ENCODE results near the gene CELSR2. TPM values are rescaled to one million over a fixed set of nuclear protein-coding genes. Genes with fewer than 3 reads are reported as not detected.
A peak's percentile ranks its signal among the peaks of the same experiment; 100 is the strongest.

CELSR2 gene
- total RNA-seq, 3 donors from 2014 or later: 1.3 to 19.5 (median 13.8) TPM

DNA sequence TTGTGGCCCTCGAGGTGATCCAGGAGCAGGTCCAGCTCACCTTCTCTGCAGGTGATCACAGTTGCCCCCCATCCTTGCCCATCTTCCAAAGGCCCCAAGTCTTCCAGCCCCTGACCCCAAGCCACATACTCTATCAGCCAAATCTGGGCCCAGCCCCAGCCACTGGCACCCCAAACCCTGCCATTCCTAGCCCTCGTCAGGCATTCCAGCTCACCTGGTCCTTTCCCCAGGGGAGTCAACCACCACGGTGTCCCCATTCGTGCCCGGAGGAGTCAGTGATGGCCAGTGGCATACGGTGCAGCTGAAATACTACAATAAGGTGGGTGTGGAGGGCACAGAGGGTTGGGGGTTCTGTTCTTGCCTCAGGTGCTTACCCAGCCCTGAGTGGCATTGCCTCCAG, 12.2 kb downstream of the CELSR2 start:
- intact Hi-C loops (cut with DNase I; ENCODE audit: low total_unique reads): loop anchor here (10.0 kb wide), 1 partner anchor 143 kb away; no protein-coding TSS in a partner anchor
- TF ChIP-seq POLR2A (IDR thresholded peaks at IDR 0.05) (no peak), POLR2AphosphoS5 (IDR thresholded peaks at IDR 0.05) (no peak)
- TF ChIP-seq, protein P1, sequence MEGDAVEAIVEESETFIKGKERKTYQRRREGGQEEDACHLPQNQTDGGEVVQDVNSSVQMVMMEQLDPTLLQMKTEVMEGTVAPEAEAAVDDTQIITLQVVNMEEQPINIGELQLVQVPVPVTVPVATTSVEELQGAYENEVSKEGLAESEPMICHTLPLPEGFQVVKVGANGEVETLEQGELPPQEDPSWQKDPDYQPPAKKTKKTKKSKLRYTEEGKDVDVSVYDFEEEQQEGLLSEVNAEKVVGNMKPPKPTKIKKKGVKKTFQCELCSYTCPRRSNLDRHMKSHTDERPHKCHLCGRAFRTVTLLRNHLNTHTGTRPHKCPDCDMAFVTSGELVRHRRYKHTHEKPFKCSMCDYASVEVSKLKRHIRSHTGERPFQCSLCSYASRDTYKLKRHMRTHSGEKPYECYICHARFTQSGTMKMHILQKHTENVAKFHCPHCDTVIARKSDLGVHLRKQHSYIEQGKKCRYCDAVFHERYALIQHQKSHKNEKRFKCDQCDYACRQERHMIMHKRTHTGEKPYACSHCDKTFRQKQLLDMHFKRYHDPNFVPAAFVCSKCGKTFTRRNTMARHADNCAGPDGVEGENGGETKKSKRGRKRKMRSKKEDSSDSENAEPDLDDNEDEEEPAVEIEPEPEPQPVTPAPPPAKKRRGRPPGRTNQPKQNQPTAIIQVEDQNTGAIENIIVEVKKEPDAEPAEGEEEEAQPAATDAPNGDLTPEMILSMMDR (IDR thresholded peaks at IDR 0.05): no peak

DNA sequence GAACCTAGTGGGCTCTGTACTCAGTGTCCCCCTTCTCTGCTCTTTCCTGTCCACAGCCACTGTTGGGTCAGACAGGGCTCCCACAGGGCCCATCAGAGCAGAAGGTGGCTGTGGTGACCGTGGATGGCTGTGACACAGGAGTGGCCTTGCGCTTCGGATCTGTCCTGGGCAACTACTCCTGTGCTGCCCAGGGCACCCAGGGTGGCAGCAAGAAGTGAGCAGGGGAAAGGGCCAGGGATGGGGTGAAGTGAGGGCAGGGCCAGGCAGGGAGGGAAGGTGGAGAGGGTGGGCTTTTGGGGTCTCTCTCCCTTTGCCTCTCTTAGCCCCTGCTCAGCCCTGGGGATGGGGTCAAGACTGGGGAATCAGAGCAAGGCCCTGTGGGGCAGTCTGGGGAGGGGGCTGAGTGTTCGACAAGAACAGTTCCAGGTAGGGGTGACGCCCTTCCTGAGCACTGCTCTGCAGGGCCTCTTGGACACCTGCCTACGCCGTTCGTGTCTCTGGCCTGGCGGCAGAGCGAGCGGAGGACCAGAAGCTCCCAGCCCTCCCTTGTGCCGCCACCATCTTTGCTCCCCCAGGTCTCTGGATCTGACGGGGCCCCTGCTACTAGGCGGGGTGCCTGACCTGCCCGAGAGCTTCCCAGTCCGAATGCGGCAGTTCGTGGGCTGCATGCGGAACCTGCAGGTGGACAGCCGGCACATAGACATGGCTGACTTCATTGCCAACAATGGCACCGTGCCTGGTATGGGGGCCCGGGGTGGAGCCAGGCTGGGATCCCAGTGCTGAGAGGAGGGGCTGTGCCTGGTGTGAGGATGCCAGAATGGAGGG, 13.1 kb downstream of the CELSR2 start:
- TF ChIP-seq POLR2AphosphoS5 (IDR thresholded peaks at IDR 0.05) (no peak), POLR2A (IDR thresholded peaks at IDR 0.05) (no peak)
- TF ChIP-seq, protein P1 (IDR thresholded peaks at IDR 0.05): no peak
- intact Hi-C loops (cut with DNase I; ENCODE audit: low total_unique reads): loop anchor here (10.0 kb wide), 1 partner anchor 142 kb away; no protein-coding TSS in a partner anchor
- H3K27ac ChIP-seq: peak overlapping the region; percentile 77 to 83
- H3K27me3 ChIP-seq: no peaks in the 10 kb centered on the region
- no peaks in the 10 kb centered on the region for H3K36me3 ChIP-seq
- no peak for DNase-seq (ENCODE audit: low spot score in 2 of 2)
- no peaks in the 10 kb centered on the region for H3K9me3 ChIP-seq
- no peaks in the 10 kb centered on the region for H3K4me1 ChIP-seq
- H3K4me3 ChIP-seq: no peak overlapping the region

More for the DNA sequence above, 12.2 kb downstream of the CELSR2 start:
- Histone ChIP-seq H3K27me3 (no peaks in the 10 kb centered on the region), H3K4me3 (no peak overlapping the region), H3K9me3 (no peaks in the 10 kb centered on the region), H3K36me3 (no peaks in the 10 kb centered on the region), H3K4me1 (no peaks in the 10 kb centered on the region), H3K27ac (no peak overlapping the region)
- DNase-seq (ENCODE audit: low spot score in 2 of 2): no peak

DNA sequence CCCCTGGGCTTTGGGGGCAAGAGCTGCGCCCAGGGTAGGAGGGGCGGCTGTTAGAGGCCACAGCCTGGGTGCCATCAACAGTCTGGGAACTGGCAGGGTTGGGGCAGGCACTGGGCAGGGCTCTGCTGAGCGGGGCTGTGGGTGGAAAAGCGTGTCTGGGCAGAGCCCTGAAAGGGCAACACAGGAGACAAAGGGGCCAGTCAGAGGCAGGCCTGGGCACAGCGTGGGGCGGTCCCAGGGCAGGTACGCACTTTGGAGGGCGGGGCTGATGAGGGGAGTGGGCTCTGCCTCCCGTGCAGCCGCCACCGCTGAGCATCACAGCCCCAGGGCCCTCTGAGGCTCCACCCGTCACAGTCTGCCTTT, 13.9 kb downstream of the CELSR2 start:
- no peak for DNase-seq (ENCODE audit: low spot score in 2 of 2)
- Histone ChIP-seq H3K27me3 (no peaks in the 10 kb centered on the region), H3K27ac (peak overlapping the region; percentile 77 to 83), H3K4me3 (no peak overlapping the region), H3K36me3 (no peaks in the 10 kb centered on the region), H3K4me1 (no peaks in the 10 kb centered on the region), H3K9me3 (no peaks in the 10 kb centered on the region)
- intact Hi-C loops (cut with DNase I; ENCODE audit: low total_unique reads): loop anchor here (10.0 kb wide), 1 partner anchor 142 kb away; no protein-coding TSS in a partner anchor
- TF ChIP-seq POLR2A (IDR thresholded peaks at IDR 0.05) (no peak), POLR2AphosphoS5 (IDR thresholded peaks at IDR 0.05) (no peak)
- TF ChIP-seq, protein P1 (IDR thresholded peaks at IDR 0.05): no peak

DNA sequence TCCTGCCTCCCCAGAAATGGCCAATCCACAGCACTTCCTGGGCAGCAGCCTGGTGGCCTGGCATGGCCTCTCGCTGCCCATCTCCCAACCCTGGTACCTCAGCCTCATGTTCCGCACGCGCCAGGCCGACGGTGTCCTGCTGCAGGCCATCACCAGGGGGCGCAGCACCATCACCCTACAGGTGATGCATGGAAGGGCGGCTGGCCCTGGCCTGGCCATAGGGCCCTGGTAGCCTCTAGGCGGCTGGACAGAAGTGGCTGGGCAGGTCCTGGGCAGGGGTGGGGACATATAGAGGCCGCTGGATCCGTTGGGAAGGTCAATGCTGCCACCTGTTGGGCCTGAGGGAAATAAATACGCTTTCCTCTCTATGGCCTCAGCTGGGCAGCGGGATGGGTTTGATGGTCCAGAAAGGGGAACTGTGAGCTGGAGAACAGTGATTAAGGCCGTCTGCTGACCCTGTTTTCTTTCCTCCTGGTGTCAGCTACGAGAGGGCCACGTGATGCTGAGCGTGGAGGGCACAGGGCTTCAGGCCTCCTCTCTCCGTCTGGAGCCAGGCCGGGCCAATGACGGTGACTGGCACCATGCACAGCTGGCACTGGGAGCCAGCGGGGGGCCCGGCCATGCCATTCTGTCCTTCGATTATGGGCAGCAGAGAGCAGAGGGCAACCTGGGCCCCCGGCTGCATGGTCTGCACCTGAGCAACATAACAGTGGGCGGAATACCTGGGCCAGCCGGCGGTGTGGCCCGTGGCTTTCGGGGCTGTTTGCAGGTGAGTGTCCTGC, 14.4 kb downstream of the CELSR2 start:
- no peaks in the 10 kb centered on the region for H3K36me3 ChIP-seq

More for the DNA sequence above, 14.4 kb downstream of the CELSR2 start:
- Histone ChIP-seq H3K4me1 (no peaks in the 10 kb centered on the region), H3K27me3 (no peaks in the 10 kb centered on the region), H3K9me3 (no peaks in the 10 kb centered on the region), H3K27ac (peak overlapping the region; percentile 77 to 83), H3K4me3 (no peak overlapping the region)
- TF ChIP-seq POLR2AphosphoS5 (IDR thresholded peaks at IDR 0.05) (peak; percentile 63 to 81 (median 73)), POLR2A (IDR thresholded peaks at IDR 0.05) (no peak)
- TF ChIP-seq, protein P1 (IDR thresholded peaks at IDR 0.05): peak; percentile 100
- intact Hi-C loops (cut with DNase I; ENCODE audit: low total_unique reads): loop anchor here (10.0 kb wide), 1 partner anchor 141 kb away; no protein-coding TSS in a partner anchor
- DNase-seq (ENCODE audit: low spot score in 2 of 2): peak; percentile 90 to 95

Data from breast epithelium (tissue), 4 donors.